HG02884 (cell line): ENCODE results near the gene FBL.
"Not testable (repeated sequence)": the region's sequence is repeated elsewhere in the genome, so short reads cannot be mapped to it uniquely, and the experiment has no call there.

Experiments used
- ATAC-seq: cut with Tn5 transposase; IDR thresholded peaks from one replicate; pipeline ENCODE4 v1.9.1; 2021; ENCODE audit warnings: mild to moderate bottlenecking, moderate library complexity; ENCODE audit not compliant: unreplicated experiment

FBL gene

GRCh38 chr19:39825531-39826076, 20.6 kb downstream of the FBL start:
- no peak for ATAC-seq

- ATAC-seq: no peak
Observed at GRCh38 chr19:39825093-39825463, 21.1 kb downstream of the FBL start.

- peak; percentile 85 for ATAC-seq
Observed at GRCh38 chr19:39824143-39825092, 21.8 kb downstream of the FBL start.

- ATAC-seq: no peak
Observed at GRCh38 chr19:39823686-39824085, 22.5 kb downstream of the FBL start.

- ATAC-seq: no peak
Observed at GRCh38 chr19:39820696-39821095, 25.5 kb downstream of the FBL start.

DNA sequence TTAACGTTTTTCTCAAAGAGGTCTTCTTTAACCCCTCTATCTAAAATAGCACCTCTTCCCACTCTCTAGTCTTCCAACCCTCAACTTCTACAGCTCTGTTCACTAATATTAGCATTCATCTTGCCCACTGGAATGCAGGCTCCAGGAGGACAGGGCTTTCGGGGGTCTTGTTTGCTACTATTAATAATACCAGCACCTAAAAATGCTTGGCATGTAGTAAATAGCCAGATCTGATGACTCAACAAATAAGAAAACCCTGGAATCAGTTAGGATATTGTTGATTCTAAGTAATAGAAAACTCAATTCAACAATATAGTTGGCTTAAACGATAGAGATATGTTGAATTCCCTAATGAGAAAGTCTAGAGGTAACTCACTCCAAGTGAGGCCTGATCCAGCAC, 26.4 kb downstream of the FBL start:
- ATAC-seq: no peak

- no peak for ATAC-seq
Observed at GRCh38 chr19:39818626-39819097, 27.5 kb downstream of the FBL start.

DNA sequence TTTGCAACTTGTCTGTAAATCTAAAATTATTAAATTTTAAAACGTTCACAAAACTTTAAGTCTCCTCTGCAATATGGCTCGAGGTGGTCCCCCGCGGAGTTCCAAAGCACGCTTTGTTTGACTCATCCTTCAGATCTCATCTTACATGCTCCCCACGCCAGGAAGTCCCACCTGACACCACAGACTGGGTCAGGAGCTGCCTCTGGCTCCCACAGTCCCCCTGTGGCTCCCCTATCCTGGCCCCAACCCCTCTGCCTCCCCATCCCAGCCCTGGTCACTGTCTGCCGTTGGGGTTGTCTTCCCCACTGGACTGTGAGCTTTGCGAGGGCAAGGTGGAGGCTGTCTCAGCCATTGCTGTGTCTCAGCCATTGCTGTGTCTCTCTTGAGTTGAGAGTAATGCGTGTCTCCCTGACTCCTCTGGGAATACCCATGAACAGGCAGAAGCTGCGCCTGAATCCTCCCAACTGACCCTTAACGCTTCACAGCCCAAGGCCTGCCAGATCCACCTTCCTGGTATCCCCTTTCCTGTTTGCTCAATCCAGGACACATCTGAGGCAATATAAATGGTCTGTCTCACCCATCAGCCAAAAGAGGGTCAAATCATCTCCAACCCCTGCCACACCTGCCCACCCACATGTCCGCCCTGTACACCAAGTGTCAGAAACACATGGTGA, 28.2 kb downstream of the FBL start:
- no peak for ATAC-seq

DNA sequence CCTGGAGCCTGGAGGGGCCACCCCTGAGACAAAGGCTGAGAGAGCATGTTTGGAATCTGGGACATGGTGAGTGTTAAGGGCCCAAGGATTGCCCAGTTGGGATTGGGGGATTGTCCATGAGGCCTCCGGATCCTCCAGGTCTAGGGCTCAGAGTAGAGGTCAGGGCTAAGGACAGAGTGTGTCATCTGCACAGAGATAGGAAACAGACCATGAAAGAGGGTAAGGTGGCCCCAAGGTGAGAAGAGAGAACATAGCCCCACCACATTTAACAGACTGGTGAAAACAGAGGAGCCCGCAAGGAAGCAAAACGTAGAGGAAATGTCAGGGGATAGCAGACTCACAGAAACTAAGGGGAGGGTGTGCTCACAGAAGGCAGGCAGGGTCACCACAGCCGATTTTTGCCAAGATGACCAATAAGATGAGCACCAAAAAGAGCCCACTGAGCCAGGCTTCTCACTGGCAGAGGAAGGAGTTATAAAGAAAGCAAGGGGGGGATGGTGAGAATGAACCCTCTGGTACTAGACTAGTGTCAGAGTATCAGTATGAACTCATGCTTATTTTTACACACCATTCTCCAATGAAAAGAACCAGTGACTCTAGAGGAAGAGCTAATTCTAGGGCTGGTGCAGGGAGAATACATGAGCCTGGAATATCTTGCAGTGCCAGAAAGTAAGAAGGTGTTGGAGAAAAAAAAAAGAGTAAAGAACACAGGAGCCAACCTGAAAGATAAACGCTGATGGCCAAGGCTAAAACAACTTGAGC, 29.7 kb downstream of the FBL start:
- ATAC-seq: no peak

GRCh38 chr19:39814595-39814994, 31.6 kb downstream of the FBL start:
- no peak for ATAC-seq

DNA sequence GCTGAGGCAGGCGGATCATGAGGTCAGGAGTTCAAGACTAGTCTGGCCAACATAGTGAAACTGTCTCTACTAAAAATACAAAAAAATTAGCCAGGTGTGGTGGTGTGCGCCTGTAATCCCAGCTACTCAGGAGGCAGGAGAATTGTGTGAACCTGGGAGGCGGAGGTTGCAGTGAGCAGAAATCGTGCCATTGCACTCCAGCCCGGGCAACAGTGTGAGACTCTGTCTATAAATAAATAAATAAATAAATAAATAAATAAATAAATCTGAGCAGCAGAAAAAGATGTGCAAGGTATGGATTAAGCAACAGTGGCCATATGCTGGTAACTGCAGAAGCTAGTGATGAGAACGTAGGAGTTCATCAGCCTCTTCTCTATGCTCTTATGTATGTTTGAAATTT, 32.1 kb downstream of the FBL start:
- not testable (repeated sequence) for ATAC-seq

DNA sequence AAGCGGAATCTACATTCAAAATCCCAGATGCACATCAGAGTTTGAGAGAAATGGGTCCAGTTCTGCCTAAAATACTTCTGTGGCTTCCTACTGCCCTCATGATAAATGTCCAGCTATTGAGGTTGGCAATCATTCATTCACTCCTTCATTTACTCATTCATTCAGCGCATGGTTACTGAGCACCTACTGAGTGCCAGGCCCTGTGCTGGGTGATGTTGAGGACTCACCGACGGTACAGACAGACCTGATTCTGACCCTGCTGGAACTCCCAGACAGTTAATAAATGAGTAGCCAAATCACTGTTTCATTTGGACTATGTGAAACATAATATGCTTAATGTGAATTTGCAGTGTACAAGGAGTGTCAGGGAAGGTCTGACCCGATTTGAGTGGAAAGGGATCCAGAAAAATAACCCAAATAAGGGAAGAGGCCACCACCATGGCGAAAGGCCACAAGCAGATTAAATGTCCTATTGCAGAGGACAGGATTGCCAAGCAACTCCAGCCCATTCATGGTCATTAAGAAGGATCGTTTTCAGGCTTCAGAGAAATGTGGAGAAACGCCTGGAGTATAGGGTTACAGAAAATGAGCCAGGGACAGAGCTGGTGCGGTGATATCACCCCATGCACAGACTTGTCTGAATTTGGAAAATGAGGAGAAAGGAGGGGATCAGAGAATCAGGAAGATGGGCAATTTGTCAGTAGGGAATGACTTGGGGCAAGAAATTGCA, 32.8 kb downstream of the FBL start:
- no peak for ATAC-seq

- no peak for ATAC-seq
Observed at GRCh38 chr19:39811064-39811463, 35.1 kb downstream of the FBL start.

GRCh38 chr19:39810424-39810823, 35.8 kb downstream of the FBL start:
- no peak for ATAC-seq

- ATAC-seq: no peak
Observed at GRCh38 chr19:39809368-39809767, 36.8 kb downstream of the FBL start.

- ATAC-seq: not testable (repeated sequence)
Observed at GRCh38 chr19:39808688-39809087, 37.5 kb downstream of the FBL start.

- ATAC-seq: no peak
Observed at GRCh38 chr19:39807846-39808364, 38.3 kb downstream of the FBL start.

DNA sequence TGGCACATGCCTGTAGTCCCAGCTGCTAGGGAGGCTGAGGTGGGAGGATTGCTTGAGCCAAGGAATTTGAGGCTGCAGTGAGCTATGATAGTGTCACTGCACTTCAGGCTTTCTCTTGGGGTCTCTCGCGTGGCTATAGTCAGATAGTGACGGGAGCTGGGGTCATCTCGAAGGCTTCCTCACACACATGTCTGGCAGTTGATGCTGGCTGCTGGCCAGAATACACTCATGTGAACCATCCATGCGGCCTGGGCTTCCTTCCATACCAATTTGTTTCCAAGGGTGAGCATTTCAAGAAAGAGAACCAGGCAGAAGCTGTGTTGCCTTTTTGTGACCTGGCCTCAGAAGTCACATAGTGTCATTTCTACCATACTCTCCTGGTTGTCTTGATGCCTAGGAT, 41.1 kb downstream of the FBL start:
- ATAC-seq: no peak

- ATAC-seq: no peak
Observed at GRCh38 chr19:39802958-39803357, 43.2 kb downstream of the FBL start.

DNA sequence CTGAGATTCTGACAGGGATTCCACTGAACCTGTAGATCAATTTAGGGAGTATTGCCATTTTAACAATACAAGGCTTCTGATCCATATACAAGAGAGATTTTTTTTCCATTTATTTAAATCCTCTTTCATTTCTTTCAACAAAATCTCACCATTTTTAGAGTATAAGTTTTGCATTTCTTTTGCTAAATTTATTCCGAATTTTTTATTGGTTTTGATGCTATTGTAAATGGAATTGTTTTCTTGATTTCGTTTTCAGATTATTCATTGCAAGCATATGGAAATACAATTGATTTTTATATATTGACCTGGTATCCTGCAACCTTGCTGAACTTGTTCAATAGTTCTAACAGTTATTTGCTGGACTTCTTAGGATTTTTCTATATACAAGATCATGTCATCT, 49.1 kb downstream of the FBL start:
- no peak for ATAC-seq
